Upper lobe of right lung (tissue), 1 donor: ENCODE data around the gene DYRK2. TPM values are rescaled to one million over a fixed set of nuclear protein-coding genes. Genes with fewer than 3 reads are reported as not detected.

Experiments
- ATAC-seq: fragments of 200-7000 bp; cut with Tn5 transposase; one replicate; pipeline ENCODE4 v1.9.1; 2020; ENCODE audit warnings: mild to moderate bottlenecking, moderate library complexity
- DNase-seq: peaks from one replicate; pipeline ENCODE4 v3.0.0-alpha.2; 2020
- H3K27ac ChIP-seq: fragments of 200-600 bp; one replicate; pipeline ENCODE4 v1.8.0; 2022
- H3K27me3 ChIP-seq: fragments of 200-600 bp; one replicate; pipeline ENCODE4 v1.8.0; 2022; ENCODE audit warnings: mild to moderate bottlenecking
- H3K36me3 ChIP-seq: fragments of 200-600 bp; one replicate; pipeline ENCODE4 v1.8.0; 2022
- H3K4me1 ChIP-seq: fragments of 200-600 bp; one replicate; pipeline ENCODE4 v1.8.0; 2022
- H3K4me3 ChIP-seq: fragments of 200-600 bp; one replicate; pipeline ENCODE4 v1.8.0; 2022; ENCODE audit warnings: mild to moderate bottlenecking
- H3K9me3 ChIP-seq: fragments of 200-600 bp; one replicate; pipeline ENCODE4 v1.8.0; 2022
- CTCF ChIP-seq: fragments of 200-600 bp; IDR thresholded peaks from one replicate; pipeline ENCODE4 v1.8.0; 2022; ENCODE audit warnings: antibody characterized with exemption
- intact Hi-C: fragments of 100-400 bp; cut with DNase I; formaldehyde crosslinking; loops from one replicate; pipeline ENCODE4 v1.11.0; 2022
- total RNA-seq: library from RNA; stranded (reverse); fragmentation: NEBNext Ultra II Directional; extraction: Animal tissue kit (Norgen Biotek cat#: 25700); gene quantifications from one replicate; pipeline ENCODE4 v1.2.1, GENCODE V29; 2021
- donor health status: DM: no; HTN: yes; CAD: no; lungs with severe emphysema.

The DYRK2 gene
- total RNA-seq, 1 donor from 2014 or later: 15.5 TPM

- Histone ChIP-seq H3K36me3 (no peaks in the 10 kb centered on the region), H3K27me3 (no peaks in the 10 kb centered on the region), H3K4me1 (no peaks in the 10 kb centered on the region), H3K4me3 (no peak overlapping the region), H3K27ac (no peak overlapping the region), H3K9me3 (no peaks in the 10 kb centered on the region)
- ATAC-seq: peak; percentile 53
- TF ChIP-seq CTCF: no peak
- intact Hi-C loops: no loop called here
- DNase-seq: no peak
Measured at GRCh38 chr12:67681105-67681778, 32.7 kb downstream of the DYRK2 start.

GRCh38 chr12:67681941-67682620, 33.5 kb downstream of the DYRK2 start:
- intact Hi-C loops: no loop called here
- Histone ChIP-seq H3K36me3 (no peaks in the 10 kb centered on the region), H3K4me1 (no peaks in the 10 kb centered on the region), H3K27me3 (no peaks in the 10 kb centered on the region), H3K27ac (no peak overlapping the region), H3K9me3 (no peaks in the 10 kb centered on the region), H3K4me3 (no peak overlapping the region)
- DNase-seq (no peak), ATAC-seq (no peak)
- no peak for TF ChIP-seq CTCF

- TF ChIP-seq CTCF: no peak
- no peak for ATAC-seq
- intact Hi-C loops: no loop called here
- Histone ChIP-seq H3K27me3 (no peaks in the 10 kb centered on the region), H3K36me3 (no peaks in the 10 kb centered on the region), H3K9me3 (no peaks in the 10 kb centered on the region), H3K27ac (no peak overlapping the region), H3K4me3 (no peak overlapping the region), H3K4me1 (no peaks in the 10 kb centered on the region)
- no peak for DNase-seq
Measured at GRCh38 chr12:67689385-67689784, 40.8 kb downstream of the DYRK2 start.

- no peak overlapping the region for H3K4me3 ChIP-seq
- intact Hi-C loops: no loop called here
- H3K4me1 ChIP-seq: no peaks in the 10 kb centered on the region
- H3K27ac ChIP-seq: no peak overlapping the region
- no peaks in the 10 kb centered on the region for H3K36me3 ChIP-seq
- no peak for TF ChIP-seq CTCF
- DNase-seq (no peak), ATAC-seq (no peak)
- no peaks in the 10 kb centered on the region for H3K9me3 ChIP-seq
- no peaks in the 10 kb centered on the region for H3K27me3 ChIP-seq
Measured at GRCh38 chr12:67690656-67691055, 42.1 kb downstream of the DYRK2 start.

- DNase-seq: no peak
- no peak for TF ChIP-seq CTCF
- Histone ChIP-seq H3K4me1 (no peaks in the 10 kb centered on the region), H3K36me3 (no peaks in the 10 kb centered on the region), H3K27ac (no peak overlapping the region), H3K27me3 (no peaks in the 10 kb centered on the region), H3K4me3 (no peak overlapping the region), H3K9me3 (no peaks in the 10 kb centered on the region)
- intact Hi-C loops: no loop called here
- no peak for ATAC-seq
Measured at GRCh38 chr12:67691220-67691619, 42.7 kb downstream of the DYRK2 start.
